Measurements from ENCODE around the gene C7orf57.

DNA sequence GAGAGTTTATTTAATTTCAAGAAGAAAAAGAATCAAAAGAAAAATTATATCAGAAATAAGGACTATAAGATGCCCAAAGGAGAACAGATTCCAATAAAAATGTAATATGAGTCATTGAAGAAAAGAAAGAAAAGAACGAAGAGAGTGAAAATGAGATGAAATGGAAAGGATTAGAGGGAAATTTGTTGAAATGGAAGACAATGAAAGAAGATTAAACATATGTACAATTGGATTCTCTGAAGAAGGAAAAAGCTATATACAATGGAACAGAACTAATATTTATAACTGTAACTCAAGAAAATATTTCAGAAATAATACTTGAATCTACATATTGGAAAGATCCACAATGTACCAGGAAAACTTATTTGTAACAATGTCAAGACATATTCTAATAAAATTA lies 28.6 kb downstream of the C7orf57 start:
- TF ChIP-seq, protein P1, sequence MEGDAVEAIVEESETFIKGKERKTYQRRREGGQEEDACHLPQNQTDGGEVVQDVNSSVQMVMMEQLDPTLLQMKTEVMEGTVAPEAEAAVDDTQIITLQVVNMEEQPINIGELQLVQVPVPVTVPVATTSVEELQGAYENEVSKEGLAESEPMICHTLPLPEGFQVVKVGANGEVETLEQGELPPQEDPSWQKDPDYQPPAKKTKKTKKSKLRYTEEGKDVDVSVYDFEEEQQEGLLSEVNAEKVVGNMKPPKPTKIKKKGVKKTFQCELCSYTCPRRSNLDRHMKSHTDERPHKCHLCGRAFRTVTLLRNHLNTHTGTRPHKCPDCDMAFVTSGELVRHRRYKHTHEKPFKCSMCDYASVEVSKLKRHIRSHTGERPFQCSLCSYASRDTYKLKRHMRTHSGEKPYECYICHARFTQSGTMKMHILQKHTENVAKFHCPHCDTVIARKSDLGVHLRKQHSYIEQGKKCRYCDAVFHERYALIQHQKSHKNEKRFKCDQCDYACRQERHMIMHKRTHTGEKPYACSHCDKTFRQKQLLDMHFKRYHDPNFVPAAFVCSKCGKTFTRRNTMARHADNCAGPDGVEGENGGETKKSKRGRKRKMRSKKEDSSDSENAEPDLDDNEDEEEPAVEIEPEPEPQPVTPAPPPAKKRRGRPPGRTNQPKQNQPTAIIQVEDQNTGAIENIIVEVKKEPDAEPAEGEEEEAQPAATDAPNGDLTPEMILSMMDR (IDR thresholded peaks at IDR 0.05), result no peak
- TF ChIP-seq POLR2AphosphoS5 (IDR thresholded peaks at IDR 0.05) (no peak), POLR2A (IDR thresholded peaks at IDR 0.05) (no peak)
